Measurements from ENCODE around the gene CBX8.

GRCh38 chr17:79749156-79749815 lies 47.6 kb downstream of the CBX8 start:
- no peak for TF ChIP-seq CTCF (IDR thresholded peaks at IDR 0.05; ENCODE audit: low read depth, low read length)
- TF ChIP-seq, protein P1, sequence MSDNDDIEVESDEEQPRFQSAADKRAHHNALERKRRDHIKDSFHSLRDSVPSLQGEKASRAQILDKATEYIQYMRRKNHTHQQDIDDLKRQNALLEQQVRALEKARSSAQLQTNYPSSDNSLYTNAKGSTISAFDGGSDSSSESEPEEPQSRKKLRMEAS (IDR thresholded peaks at IDR 0.05; ENCODE audit: low read depth, low read length) = no peak
- no peak for TF ChIP-seq POLR2A (IDR thresholded peaks at IDR 0.05; ENCODE audit: extremely low read depth, insufficient read length)
